HL-60/S4 treated with retinoic acid at 250 ng/mL for 4 days and 3 days (cell line): Measurements from ENCODE around the gene UPF2.
"Not testable (repeated sequence)": the region's sequence is repeated elsewhere in the genome, so short reads cannot be mapped to it uniquely, and the experiment has no call there.

ENCODE experiments used
- in situ Hi-C: fragments of 300-500 bp; cut with MboI; formaldehyde crosslinking; loops from 2 replicates; pipeline ENCODE4 v1.7.0; 2022; ENCODE audit warnings: low sequenced_read_pairs

Gene UPF2

GRCh38 chr10:11909618-11910017 is 133.0 kb downstream of the UPF2 start:
- in situ Hi-C loops: no loop called here

- in situ Hi-C loops: no loop called here
Observed at GRCh38 chr10:11908991-11909390, 133.6 kb downstream of the UPF2 start.

GRCh38 chr10:11908536-11908935 is 134.1 kb downstream of the UPF2 start:
- in situ Hi-C loops: no loop called here

- in situ Hi-C loops: no loop called here
Observed at GRCh38 chr10:11907914-11908313, 134.7 kb downstream of the UPF2 start.

GRCh38 chr10:11906714-11907113 is 135.9 kb downstream of the UPF2 start:
- in situ Hi-C loops: no loop called here

- in situ Hi-C loops: no loop called here
Observed at GRCh38 chr10:11902646-11903045, 140.0 kb downstream of the UPF2 start.

DNA sequence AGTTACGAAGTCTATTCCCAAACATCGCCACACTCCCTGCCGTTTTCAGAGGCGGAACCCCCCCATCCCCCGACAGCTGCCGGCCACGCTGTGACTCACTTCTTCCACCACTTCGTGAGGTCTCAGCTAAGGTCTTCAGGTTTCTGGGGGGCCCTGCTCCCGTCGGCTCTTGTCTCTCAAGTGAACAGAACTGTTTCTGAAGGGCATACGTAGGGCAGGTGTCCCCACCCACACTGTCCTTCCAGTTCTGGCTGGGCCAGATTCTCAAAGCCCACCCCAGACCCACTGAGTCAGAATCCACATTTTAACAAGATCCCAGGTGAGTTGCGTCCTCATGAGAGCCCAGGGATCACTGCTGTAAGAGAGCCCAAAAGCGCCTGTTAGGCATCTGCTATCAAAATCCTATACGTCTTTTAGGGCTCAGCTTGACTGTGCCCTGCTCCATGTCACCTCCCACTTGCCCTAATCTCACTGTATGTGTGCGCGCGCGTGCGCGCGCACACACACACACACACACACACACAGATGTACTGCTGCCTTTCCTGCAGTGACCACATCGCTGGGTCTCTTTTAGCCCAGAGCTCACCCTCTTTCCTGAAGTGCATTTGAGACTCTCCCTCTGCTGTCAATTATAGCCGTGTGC is 140.7 kb downstream of the UPF2 start:
- in situ Hi-C loops: no loop called here

DNA sequence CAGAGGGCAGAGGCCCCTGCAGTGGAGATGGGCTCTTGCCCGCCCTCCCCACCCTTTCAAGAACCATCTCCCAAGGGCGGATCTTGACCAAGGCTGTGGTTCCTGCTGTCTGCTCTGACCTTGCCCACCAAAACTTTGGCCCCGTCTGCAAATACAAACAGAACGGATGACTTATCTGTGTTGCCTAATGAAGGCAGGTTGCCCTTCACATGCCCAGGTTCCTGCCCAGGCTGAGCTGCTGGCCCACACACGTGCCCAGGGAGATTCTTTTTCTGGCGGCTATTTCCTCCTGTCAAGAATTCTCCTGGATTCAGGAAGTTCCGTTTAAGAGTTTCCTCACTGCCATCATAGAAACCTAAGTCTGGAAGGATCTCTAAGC is 141.2 kb downstream of the UPF2 start:
- in situ Hi-C loops: no loop called here

- in situ Hi-C loops: no loop called here
Observed at GRCh38 chr10:11901036-11901301, 141.6 kb downstream of the UPF2 start.

DNA sequence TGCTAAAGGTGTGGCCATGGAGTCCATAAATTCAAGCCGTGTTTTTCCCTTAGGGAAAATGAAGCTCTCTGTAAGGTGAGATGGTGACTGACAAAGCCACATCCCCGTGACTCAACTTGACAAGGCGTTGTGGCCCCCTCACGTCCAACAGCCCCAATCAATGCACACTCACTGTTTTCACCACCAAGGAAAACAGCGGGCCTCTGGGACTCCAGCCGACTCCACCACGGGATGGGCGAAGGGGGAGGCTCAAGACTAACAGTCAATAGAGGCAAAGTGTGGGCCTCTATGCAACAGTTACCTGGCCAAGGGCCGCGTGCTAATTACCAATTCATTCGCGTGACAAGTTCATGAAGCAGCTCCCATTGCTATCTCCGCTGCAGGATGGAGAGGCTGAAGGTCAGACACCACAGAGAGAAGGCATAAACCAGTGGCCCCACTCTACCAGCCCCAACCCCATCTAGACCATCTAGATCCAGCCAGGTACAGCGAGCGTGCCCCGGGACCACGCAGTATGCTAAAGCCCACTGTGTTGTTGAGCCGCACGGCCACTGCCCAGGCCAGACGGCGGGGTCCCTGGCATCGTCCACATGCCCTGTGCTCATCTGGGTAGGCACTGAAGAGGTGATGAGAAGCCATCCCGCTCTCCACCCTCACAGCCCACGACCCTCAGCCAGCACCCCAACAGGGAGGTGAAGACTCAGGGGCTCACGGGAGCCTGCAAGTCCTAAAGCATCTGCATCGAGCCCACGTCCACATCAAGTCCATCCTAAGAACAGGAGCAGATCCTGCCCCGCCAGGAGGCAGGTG is 143.3 kb downstream of the UPF2 start:
- in situ Hi-C loops: no loop called here

DNA sequence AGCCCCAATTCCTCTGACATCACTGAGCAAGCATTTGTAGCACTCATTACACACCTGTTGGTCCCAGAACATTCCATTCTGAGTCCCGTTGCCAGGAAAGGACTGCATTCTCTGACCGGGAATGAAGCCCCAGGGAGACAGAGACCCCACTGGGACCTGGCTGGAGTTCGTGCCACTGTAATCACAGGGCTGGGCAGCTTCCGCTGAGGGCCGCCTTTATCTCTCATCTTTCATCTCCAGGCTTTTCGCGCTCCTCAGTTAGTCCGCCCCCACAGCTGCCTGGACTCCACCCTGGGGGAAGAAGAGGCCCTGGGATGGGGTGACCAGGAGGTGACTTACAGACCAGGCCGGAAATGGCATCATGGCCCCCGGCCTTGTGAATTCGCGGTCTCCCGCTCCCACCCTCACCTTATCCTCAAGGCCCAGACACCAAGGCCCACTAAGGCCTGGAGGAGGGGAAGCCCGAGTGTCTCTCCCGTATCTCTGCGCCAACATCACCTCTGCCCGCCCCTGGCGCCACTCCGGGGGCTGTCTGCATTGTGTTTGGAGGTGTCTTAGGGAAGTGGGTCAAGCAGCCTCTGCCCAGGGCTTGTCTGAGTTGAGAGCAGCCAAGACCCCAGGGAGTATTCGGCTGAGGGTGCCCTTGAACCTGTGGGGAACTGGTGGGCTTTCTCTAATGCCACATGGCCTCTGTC is 144.1 kb downstream of the UPF2 start:
- in situ Hi-C loops: no loop called here

DNA sequence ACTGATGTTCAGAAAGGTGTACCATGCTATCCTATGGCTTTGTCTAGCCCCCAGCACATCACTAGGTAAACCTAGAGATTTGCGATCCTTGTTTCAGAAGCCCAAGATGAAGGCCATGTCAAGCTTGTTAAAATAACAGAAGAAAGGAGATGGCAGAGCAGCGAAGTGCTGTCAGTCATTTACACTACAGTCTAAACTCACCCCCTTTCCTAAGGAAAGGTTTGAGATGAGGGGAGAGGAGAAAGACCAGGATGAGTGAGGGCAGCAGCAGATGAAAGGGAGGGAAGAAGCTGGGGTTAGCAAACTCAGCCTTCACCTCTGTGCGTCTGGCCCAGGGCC is 144.6 kb downstream of the UPF2 start:
- in situ Hi-C loops: no loop called here

- in situ Hi-C loops: no loop called here
Observed at GRCh38 chr10:11896549-11897200, 145.9 kb downstream of the UPF2 start.

- in situ Hi-C loops: no loop called here
Observed at GRCh38 chr10:11895598-11895997, 147.0 kb downstream of the UPF2 start.

DNA sequence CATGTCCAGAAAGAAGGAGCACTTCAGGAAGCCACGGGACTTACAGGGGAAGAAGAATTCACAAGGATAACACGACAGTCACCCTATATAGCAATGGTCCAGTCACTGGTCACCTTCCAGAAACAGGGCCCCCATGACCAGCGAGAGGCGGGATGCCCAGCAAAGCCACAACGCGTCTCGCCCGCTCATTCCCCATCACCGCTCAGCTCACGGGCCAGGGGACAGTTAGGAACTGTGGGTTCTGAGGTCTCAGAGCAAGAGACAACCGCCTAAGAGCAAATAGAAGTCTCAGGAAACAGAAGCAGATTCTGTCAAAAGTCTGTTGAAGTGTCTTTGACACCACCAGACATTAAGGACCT is 147.5 kb downstream of the UPF2 start:
- in situ Hi-C loops: no loop called here

DNA sequence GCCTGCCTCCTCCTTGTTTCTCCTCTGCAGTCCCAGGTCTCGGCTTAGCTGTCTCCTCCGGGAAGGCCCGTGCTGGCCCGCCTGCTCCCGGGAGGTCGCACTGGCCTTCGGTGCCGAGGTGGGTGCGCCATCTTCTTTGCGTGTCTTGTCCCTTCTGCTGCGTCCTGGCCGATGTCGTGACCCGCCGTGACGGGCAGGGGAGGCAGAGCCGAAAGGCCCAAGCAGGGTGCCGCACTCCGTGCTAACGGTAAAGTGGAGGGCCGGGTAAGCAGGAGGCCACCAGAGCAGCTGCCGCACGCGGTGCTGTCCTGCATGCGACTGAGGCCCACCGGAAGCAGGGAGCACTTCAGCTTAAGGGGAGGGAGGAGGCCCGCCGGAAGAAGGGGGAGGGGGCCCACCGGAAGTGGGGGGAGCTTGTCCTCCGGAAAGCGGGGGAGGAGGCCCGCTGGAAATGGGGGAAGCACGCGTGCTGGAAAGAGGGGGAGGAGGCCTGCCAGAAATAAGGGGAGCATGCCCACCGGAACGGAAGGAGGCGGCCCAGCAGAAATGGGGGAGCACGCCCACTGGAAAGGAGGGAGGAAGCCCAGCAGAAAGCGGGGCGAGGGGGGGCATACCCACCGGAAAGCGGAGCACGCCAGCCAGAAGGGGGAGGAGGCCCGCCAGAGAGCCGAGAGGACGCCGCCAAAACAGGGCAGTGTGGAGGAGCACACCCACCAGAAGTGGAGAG is 148.1 kb downstream of the UPF2 start:
- in situ Hi-C loops: no loop called here

DNA sequence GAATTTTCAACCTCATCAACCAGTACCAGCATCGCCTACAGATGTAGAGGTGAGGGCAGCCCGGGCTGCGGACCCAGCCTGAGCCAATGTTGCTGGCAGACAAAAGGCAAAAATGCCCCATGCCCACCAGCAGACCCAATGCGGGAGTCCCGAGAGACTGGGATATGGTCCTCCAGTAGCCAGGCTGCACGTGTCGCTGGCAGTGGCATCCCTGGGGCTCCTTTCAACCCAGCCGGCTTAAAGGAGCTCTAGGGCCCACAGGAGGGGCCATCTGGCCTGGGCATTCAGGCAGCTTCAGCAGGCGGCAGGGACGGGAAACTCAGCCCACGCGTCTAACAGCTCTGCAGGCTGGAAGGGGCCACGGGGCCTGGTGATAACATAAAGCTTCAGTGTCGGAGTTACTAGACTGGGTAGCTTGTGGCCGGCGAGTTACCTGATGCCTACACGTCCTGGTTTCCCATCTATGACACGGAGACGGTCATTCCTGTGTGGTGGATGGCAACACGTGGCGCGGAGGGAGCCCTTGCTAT is 148.8 kb downstream of the UPF2 start:
- in situ Hi-C loops: no loop called here

DNA sequence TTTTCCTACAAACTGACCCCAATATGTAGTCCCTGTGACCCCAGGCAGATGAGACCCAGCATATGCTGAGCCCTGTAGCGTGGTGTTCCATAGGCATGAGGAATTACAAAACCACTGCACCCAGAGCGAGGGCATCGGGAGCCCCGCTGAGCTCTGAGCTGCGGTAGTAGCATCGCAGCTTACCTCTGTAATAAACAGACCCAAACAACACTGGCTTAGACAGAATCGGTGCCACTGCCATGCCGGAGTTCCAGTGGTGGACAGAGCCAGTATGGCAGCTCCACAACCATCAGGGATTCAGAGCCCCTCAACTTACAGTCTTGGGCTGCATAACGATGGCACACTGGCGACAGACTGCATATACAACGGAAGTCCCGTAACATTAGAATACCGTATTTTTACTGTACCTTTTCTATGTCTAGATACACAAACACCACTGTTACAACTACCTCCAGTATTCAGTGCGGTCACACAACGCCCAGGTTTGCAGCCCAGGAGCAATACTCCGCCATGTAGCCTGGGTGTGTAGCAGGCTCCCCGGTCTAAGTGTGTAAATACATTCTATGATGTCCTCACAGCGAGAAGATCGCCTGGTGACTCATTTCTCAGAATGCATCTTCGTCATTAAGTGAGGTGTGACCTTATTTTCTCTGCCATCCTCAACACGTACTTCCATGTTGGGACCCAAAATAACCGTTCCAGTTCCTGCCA is 150.7 kb downstream of the UPF2 start:
- in situ Hi-C loops: no loop called here

DNA sequence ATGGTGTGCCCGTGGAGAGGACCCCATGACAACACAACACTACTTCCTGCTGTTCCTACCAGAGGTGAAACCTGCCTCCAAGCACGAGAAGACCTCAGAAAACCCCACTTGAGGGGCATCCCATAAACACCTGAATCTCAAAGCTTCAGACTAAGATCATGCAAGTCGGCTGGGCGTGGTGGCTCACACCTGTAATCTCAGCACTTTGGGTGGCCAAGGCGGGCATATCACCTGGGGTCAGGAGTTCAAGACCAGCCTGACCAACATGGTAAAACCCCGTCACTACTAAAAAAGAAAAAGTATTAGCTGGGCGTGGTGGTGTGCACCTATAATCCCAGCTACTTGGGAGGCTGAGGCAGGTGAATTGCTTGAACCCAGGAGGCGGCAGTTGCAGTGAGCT is 153.3 kb downstream of the UPF2 start:
- in situ Hi-C loops: not testable (repeated sequence)
